Measurements from ENCODE around the gene TTBK1. TPM values are rescaled to one million over a fixed set of nuclear protein-coding genes. Genes with fewer than 3 reads are reported as not detected.

The TTBK1 gene
- polyA plus RNA-seq, 2 of the 4 experiments (the other 2 are of a cell fraction): 0.04 TPM; not detected in 1

GRCh38 chr6:43269273-43270007 is 26.2 kb downstream of the TTBK1 start:
- Histone ChIP-seq H3K4me1 (peaks cover 33% of the 10 kb centered on the region), H3K4me3 (no peak overlapping the region), H3K9me3 (no peaks in the 10 kb centered on the region), H3K4me2 (peak overlapping the region; percentile 68), H3K27ac (peak overlapping the region; percentile 16 to 67; a peak in 4 of 6 replicates)
- no peak for TF ChIP-seq HEYL (CRISPR knock-in tag; IDR thresholded peaks at IDR 0.05)
- peak; percentile 85 for TF ChIP-seq ZFP36 (IDR thresholded peaks at IDR 0.05; ENCODE audit: borderline replicate concordance, partially characterized antibody)
- no peak for TF ChIP-seq PHF8 (IDR thresholded peaks at IDR 0.05; ENCODE audit: borderline replicate concordance, low read depth)
- TF ChIP-seq BCL3 (IDR thresholded peaks at IDR 0.05): no peak
- FAIRE-seq: no peak
- no peak for DNase-seq (ENCODE audit: low read depth in 1 of 2, low spot score in 1 of 2)
- WGBS (ENCODE audit: missing lambda C conversion rate): 30% methylated on average over 22 of the region's 44 CpGs
- POLR2A ChIA-PET: no interaction called here
- CTCF ChIA-PET: interaction anchor here (1.1 to 3.0 kb wide), 4 partner anchors 18 to 226 kb away, joined by 3 to 14 read pairs (median 7); partner anchors contain the start of gene CRIP3
- peak in 1 of 2 experiments; percentile 37; a peak in 3 of 6 replicates for ATAC-seq

GRCh38 chr6:43271103-43271815 is 28.0 kb downstream of the TTBK1 start:
- Histone ChIP-seq H3K9me3 (no peaks in the 10 kb centered on the region), H3K4me1 (peaks cover 49% of the 10 kb centered on the region), H3K27ac (no peak overlapping the region), H3K4me2 (no peak overlapping the region), H3K4me3 (no peak overlapping the region)
- ATAC-seq (no peak), FAIRE-seq (no peak), DNase-seq (ENCODE audit: low read depth in 1 of 2, low spot score in 1 of 2) (no peak)
- POLR2A ChIA-PET: no interaction called here
- TF ChIP-seq SREBF2 (IDR thresholded peaks at IDR 0.05) (no peak), HEYL (CRISPR knock-in tag; IDR thresholded peaks at IDR 0.05) (no peak)
- TF ChIP-seq, protein P1, sequence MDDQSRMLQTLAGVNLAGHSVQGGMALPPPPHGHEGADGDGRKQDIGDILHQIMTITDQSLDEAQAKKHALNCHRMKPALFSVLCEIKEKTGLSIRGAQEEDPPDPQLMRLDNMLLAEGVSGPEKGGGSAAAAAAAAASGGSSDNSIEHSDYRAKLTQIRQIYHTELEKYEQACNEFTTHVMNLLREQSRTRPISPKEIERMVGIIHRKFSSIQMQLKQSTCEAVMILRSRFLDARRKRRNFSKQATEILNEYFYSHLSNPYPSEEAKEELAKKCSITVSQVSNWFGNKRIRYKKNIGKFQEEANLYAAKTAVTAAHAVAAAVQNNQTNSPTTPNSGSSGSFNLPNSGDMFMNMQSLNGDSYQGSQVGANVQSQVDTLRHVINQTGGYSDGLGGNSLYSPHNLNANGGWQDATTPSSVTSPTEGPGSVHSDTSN (IDR thresholded peaks at IDR 0.05): no peak
- 91% methylated on average over 8 of the region's 8 CpGs for WGBS (ENCODE audit: missing lambda C conversion rate)
- CTCF ChIA-PET: interaction anchor here (3.0 kb wide), 1 partner anchor 8 kb away, joined by 12 read pairs; no protein-coding TSS in a partner anchor

DNA sequence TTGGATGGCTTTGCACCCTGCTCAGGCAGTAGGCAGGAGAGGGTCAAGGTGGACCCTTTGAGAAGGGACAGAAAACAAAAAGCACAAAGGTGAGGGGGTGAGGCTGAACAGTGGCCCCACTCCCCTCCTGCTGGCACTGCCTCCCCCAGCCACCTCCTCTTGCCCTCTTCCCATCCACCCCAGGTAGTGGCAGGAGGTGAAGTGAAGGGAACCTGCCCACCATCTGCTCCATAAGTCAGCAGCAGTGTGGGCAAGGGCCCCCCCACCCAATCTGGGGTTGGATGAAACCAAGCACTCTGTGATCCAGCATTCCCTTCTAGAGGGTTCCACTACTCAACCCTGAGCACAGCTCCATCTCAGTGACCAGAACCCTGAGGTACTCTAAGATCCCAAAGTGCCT is 28.7 kb downstream of the TTBK1 start:
- no peak overlapping the region for H3K4me3 ChIP-seq
- FAIRE-seq (no peak), DNase-seq (ENCODE audit: low read depth in 1 of 2, low spot score in 1 of 2) (no peak), ATAC-seq (no peak)
- no peaks in the 10 kb centered on the region for H3K9me3 ChIP-seq
- POLR2A ChIA-PET: no interaction called here
- H3K4me2 ChIP-seq: no peak overlapping the region
- no peak overlapping the region for H3K27ac ChIP-seq
- H3K4me1 ChIP-seq: peaks cover 56% of the 10 kb centered on the region
- CTCF ChIA-PET: interaction anchor here (3.0 kb wide), 1 partner anchor 8 kb away, joined by 12 read pairs; no protein-coding TSS in a partner anchor
- TF ChIP-seq POLR2A (IDR thresholded peaks at IDR 0.05; ENCODE audit: low read length) (no peak), NR3C1 (IDR thresholded peaks at IDR 0.05) (no peak), HMGXB4 (CRISPR knock-in tag; IDR thresholded peaks at IDR 0.05; ENCODE audit: borderline replicate concordance) (no peak), POLR2AphosphoS2 (conservative IDR thresholded peaks at IDR 0.05; ENCODE audit: low read length) (no peak), EHMT2 (IDR thresholded peaks at IDR 0.05; ENCODE audit: low read depth) (no peak), HDAC2 (IDR thresholded peaks at IDR 0.05) (no peak), REST (IDR thresholded peaks at IDR 0.05) (no peak), BCL3 (IDR thresholded peaks at IDR 0.05) (no peak), FOSL2 (IDR thresholded peaks at IDR 0.05) (no peak), FOSL2 (CRISPR knock-in tag; IDR thresholded peaks at IDR 0.05) (no peak), SMC3 (IDR thresholded peaks at IDR 0.05) (no peak)
- TF ChIP-seq, protein P2, sequence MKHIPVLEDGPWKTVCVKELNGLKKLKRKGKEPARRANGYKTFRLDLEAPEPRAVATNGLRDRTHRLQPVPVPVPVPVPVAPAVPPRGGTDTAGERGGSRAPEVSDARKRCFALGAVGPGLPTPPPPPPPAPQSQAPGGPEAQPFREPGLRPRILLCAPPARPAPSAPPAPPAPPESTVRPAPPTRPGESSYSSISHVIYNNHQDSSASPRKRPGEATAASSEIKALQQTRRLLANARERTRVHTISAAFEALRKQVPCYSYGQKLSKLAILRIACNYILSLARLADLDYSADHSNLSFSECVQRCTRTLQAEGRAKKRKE (CRISPR knock-in tag; IDR thresholded peaks at IDR 0.05; ENCODE audit: low read depth): no peak
- TF ChIP-seq, protein P3, sequence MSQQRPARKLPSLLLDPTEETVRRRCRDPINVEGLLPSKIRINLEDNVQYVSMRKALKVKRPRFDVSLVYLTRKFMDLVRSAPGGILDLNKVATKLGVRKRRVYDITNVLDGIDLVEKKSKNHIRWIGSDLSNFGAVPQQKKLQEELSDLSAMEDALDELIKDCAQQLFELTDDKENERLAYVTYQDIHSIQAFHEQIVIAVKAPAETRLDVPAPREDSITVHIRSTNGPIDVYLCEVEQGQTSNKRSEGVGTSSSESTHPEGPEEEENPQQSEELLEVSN (IDR thresholded peaks at IDR 0.05; ENCODE audit: borderline replicate concordance, low read depth): no peak

All from A549 (cell line).